ENCODE data around the gene TECPR2.

The TECPR2 gene

GRCh38 chr14:102472791-102473150, 110.0 kb downstream of the TECPR2 start:
- DNase-seq, result no peak

- DNase-seq, result no peak
Measured at GRCh38 chr14:102473559-102473958, 110.8 kb downstream of the TECPR2 start.

- DNase-seq, result no peak
Measured at GRCh38 chr14:102474934-102475333, 112.2 kb downstream of the TECPR2 start.

DNA sequence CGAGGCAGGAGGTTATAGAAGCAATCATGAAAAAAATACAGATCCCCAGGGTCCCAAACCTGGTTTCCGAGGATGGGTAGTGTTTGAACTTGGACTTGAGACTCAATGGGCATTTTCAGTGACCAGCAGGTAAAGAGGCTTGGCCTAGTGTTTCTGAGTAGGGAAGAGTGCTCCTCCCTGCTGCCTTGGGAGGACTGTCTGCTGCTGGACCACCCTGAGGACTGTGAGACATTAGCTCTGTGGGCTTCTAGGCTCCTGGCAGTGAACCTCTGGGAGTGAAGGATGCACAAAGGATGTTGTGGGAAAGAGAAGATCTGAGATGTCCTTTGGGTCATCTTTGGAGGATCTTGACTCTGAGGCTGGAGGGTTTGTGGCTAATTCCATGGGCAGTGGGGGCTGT, 116.4 kb downstream of the TECPR2 start:
- no peak for DNase-seq

GRCh38 chr14:102479777-102480176, 117.0 kb downstream of the TECPR2 start:
- DNase-seq, result no peak

GRCh38 chr14:102481371-102481770, 118.6 kb downstream of the TECPR2 start:
- no peak for DNase-seq

DNA sequence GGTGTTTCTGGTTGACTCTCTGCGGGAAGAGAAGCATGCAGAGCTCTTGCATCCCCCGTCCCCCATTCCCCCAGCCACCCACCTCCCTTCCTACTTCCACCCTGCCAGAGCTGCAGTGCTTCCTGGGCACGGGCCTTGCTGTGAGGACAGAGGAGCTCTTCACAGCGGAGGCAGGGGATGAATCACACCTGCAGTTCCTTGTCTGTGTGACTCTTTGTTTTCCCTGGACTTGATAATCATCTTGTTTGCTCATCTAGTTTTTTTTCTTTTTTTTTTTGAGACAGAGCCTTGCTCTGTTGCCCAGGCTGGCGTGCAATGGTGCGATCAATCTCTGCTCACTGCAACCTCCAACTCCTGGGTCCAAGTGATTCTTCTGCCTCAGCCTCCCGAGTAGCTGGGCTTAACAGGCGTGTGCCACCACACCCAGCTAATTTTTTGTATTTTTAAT, 119.1 kb downstream of the TECPR2 start:
- DNase-seq, result no peak

DNA sequence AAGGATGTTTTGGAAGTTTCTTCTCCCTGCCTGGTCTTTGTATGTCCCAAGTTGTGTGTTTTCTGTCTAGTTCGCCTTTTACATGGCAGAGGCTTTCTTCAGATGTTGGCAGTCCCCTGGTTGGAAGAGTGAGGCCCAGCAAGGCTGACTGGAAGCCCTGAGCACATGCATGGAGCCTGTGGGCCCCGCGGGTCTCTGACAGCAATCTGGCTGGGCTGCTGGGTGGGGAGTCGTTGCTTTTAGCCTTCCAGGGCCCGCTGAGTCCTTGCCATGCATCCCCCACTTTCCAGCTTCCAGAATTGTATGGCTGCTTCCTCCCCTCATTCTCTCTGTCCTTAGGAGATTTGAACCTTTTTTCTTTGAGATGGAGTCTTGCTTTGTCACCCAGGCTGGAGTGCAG, 121.6 kb downstream of the TECPR2 start:
- no peak for DNase-seq

GRCh38 chr14:102485693-102486512, 123.2 kb downstream of the TECPR2 start:
- DNase-seq, result no peak

GRCh38 chr14:102486513-102487203, 123.9 kb downstream of the TECPR2 start:
- DNase-seq, result no peak

- no peak for DNase-seq
Measured at GRCh38 chr14:102487204-102487577, 124.5 kb downstream of the TECPR2 start.

GRCh38 chr14:102490456-102490855, 127.7 kb downstream of the TECPR2 start:
- DNase-seq, result no peak

DNA sequence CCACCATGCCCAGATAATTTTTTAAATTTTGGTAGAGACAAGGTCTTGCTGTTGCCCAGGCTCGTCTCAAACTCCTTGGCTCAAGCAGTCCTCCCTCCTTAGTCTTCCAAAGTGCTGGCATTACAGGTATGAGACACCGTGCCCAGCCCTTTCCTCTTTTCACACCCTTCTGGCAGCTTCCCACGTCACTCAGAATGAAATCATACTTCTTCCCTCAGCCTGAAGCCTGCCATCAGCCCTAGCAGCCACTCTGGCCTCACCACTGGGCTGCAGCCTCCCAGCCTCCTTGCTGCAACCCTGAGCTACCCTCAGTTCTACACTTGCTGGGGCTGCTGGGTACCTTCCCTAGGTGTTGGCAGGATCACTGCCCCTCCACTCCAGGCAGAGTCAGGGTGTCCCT, 128.6 kb downstream of the TECPR2 start:
- no peak for DNase-seq

- no peak for DNase-seq
Measured at GRCh38 chr14:102491786-102492530, 129.2 kb downstream of the TECPR2 start.

DNA sequence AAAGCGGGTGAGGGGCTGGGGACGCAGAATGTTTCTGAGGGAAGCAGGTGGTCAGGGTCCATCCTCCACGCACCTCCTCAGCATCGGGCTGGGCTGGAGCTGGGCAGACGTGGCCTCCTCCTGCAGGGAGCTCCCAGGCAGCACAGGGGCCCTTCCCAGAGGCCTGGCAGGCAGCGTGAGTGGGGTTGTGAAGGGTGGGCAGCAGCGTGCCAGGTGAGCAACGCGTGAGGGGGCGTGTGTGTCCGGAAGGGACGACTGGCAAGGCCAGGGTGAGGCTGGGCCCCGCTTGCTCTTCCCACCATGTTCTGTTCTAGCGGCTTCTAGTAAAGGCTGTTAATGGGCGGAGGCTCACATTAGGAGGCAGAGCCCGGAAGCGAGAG, 129.8 kb downstream of the TECPR2 start:
- no peak for DNase-seq

DNA sequence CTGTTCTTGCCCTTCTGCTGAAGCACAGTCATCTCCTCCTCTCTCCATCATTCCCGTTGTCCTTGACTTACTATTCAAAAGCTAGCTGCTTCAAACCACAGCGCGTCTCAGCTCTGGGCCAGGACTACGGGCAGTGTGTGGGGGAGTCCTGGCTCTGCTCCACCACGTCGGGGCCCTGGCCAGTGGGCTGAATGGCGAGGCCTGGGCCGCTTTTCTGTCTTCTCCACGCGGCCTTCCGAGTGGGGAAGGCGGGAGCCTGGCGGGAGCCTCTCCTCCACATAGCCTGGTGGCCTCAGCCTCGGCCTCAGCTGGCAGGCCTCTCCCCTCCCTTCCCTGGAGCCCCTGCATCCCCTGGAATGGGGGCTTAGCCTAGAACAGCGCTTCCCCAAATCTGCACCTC, 130.4 kb downstream of the TECPR2 start:
- DNase-seq, result no peak

- DNase-seq, result no peak
Measured at GRCh38 chr14:102493585-102493984, 130.8 kb downstream of the TECPR2 start.

GRCh38 chr14:102495491-102496330, 133.0 kb downstream of the TECPR2 start:
- no peak for DNase-seq

GRCh38 chr14:102496331-102496691, 133.6 kb downstream of the TECPR2 start:
- DNase-seq, result no peak

DNA sequence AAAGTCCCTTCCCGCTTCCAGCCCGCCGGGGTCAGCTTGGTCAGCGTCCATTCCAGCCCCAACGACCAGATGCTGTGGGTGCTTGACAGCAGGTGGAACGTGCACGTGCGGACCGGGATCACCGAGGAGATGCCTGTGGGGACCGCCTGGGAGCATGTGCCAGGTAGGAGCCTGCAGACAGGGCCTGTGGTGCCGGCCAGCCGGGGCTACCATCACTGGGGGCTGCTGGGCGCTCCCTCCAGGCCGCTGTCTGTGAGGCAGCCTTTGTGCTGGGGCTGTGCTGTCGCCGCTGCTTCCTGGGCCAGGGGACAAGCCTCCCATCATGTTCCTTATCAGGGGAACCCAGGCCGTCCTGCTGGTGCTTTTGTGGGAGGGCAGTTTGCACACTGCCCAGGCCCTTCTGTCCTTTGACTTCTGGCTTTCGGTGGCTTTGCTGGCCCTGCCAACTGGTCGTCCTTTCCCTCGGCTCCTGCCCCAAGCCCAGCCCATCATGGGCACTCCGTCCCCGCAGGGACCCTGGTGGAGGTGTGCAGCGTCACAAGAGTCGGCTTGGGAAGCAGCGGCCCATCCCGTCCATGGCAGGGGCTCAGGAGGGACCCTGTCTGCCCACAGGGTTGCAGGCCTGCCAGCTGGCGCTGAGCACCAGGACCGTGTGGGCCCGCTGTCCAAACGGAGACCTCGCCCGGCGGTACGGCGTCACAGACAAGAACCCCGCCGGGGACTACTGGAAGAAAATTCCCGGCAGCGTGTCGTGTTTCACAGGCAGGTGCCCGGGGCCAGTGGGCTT, 134.4 kb downstream of the TECPR2 start:
- DNase-seq, result no peak

- no peak for DNase-seq
Measured at GRCh38 chr14:102497998-102498677, 135.4 kb downstream of the TECPR2 start.
